Measurements from ENCODE around the gene PUM1.

Gene PUM1

GRCh38 chr1:30904191-30904961 lies 161.1 kb downstream of the PUM1 start:
- Histone ChIP-seq H3K4me2 (no peak overlapping the region), H3K79me2 (ENCODE audit: insufficient read depth, low read depth) (no peaks in the 10 kb centered on the region), H3K9ac (no peak overlapping the region), H3K4me1 (ENCODE audit: low read depth, poor library complexity, severe bottlenecking) (no peaks in the 10 kb centered on the region), H3K36me3 (ENCODE audit: insufficient read depth) (no peaks in the 10 kb centered on the region), H3K27me3 (ENCODE audit: insufficient read depth, low read depth) (peaks cover 32% of the 10 kb centered on the region), H4K20me1 (ENCODE audit: insufficient read depth) (no peaks in the 10 kb centered on the region), H3K4me3 (IDR thresholded peaks at IDR 0.05; ENCODE audit: insufficient read depth, low read depth, low read length) (no peak overlapping the region), H2AFZ (ENCODE audit: low read depth) (no peak overlapping the region), H3K27ac (no peak overlapping the region)
- no peak for TF ChIP-seq CTCF (conservative IDR thresholded peaks at IDR 0.05; ENCODE audit: low read depth, low read length)

GRCh38 chr1:30903343-30904034 lies 162.0 kb downstream of the PUM1 start:
- Histone ChIP-seq H3K4me2 (no peak overlapping the region), H3K36me3 (ENCODE audit: insufficient read depth) (no peaks in the 10 kb centered on the region), H4K20me1 (ENCODE audit: insufficient read depth) (no peaks in the 10 kb centered on the region), H3K27ac (no peak overlapping the region), H3K4me1 (ENCODE audit: low read depth, poor library complexity, severe bottlenecking) (no peaks in the 10 kb centered on the region), H3K9ac (no peak overlapping the region), H3K79me2 (ENCODE audit: insufficient read depth, low read depth) (no peaks in the 10 kb centered on the region), H3K4me3 (IDR thresholded peaks at IDR 0.05; ENCODE audit: insufficient read depth, low read depth, low read length) (no peak overlapping the region), H3K27me3 (ENCODE audit: insufficient read depth, low read depth) (peaks cover 26% of the 10 kb centered on the region), H2AFZ (ENCODE audit: low read depth) (no peak overlapping the region)
- TF ChIP-seq CTCF (conservative IDR thresholded peaks at IDR 0.05; ENCODE audit: low read depth, low read length): no peak

- Histone ChIP-seq H3K27ac (no peak overlapping the region), H3K27me3 (ENCODE audit: insufficient read depth, low read depth) (peaks cover 23% of the 10 kb centered on the region), H3K9ac (no peak overlapping the region), H3K4me1 (ENCODE audit: low read depth, poor library complexity, severe bottlenecking) (no peaks in the 10 kb centered on the region), H4K20me1 (ENCODE audit: insufficient read depth) (no peaks in the 10 kb centered on the region), H3K79me2 (ENCODE audit: insufficient read depth, low read depth) (no peaks in the 10 kb centered on the region), H3K4me3 (IDR thresholded peaks at IDR 0.05; ENCODE audit: insufficient read depth, low read depth, low read length) (no peak overlapping the region), H3K4me2 (no peak overlapping the region), H3K36me3 (ENCODE audit: insufficient read depth) (no peaks in the 10 kb centered on the region), H2AFZ (ENCODE audit: low read depth) (no peak overlapping the region)
- no peak for TF ChIP-seq CTCF (conservative IDR thresholded peaks at IDR 0.05; ENCODE audit: low read depth, low read length)
Measured at GRCh38 chr1:30902593-30903290, 162.8 kb downstream of the PUM1 start.

GRCh38 chr1:30901798-30902581 lies 163.5 kb downstream of the PUM1 start:
- TF ChIP-seq CTCF (conservative IDR thresholded peaks at IDR 0.05; ENCODE audit: low read depth, low read length): no peak
- H3K79me2 ChIP-seq (ENCODE audit: insufficient read depth, low read depth): no peaks in the 10 kb centered on the region
- no peaks in the 10 kb centered on the region for H4K20me1 ChIP-seq (ENCODE audit: insufficient read depth)
- H3K4me2 ChIP-seq: no peak overlapping the region
- no peak overlapping the region for H3K27ac ChIP-seq
- H3K9ac ChIP-seq: no peak overlapping the region
- no peaks in the 10 kb centered on the region for H3K4me1 ChIP-seq (ENCODE audit: low read depth, poor library complexity, severe bottlenecking)
- H3K27me3 ChIP-seq (ENCODE audit: insufficient read depth, low read depth): peaks cover 17% of the 10 kb centered on the region; the same call in 1 of the 2 replicates
- no peak overlapping the region for H2AFZ ChIP-seq (ENCODE audit: low read depth)
- H3K4me3 ChIP-seq (IDR thresholded peaks at IDR 0.05; ENCODE audit: insufficient read depth, low read depth, low read length): no peak overlapping the region
- no peaks in the 10 kb centered on the region for H3K36me3 ChIP-seq (ENCODE audit: insufficient read depth)

Data from KMS-11 (cell line).